CD14-positive monocyte (primary cell): ENCODE data around the gene GTF2F2. TPM values are rescaled to one million over a fixed set of nuclear protein-coding genes. Genes with fewer than 3 reads are reported as not detected.

ENCODE experiments used
- DNase-seq, 3 donors: peaks; one replicate each; pipeline ENCODE4 v3.0.0-alpha.2; 2011 to 2022
- H2AFZ ChIP-seq: 2 replicates; pipeline ENCODE4 v1.6.0; 2012; ENCODE audit warnings: mild to moderate bottlenecking, low read depth, low read length, inconsistent platforms; ENCODE audit not compliant: insufficient read depth, poor library complexity, severe bottlenecking
- H3K27ac ChIP-seq, 2 donors: 1 replicate in 1 of 2; 2 replicates in 1 of 2; pipeline ENCODE4 v1.5.1; 2012 to 2013; ENCODE audit warnings: low read length in 2 of 2, control low read depth in 1 of 2, inconsistent platforms in 1 of 2, low read depth in 1 of 2, mild to moderate bottlenecking in 1 of 2
- H3K27me3 ChIP-seq, 2 donors: one replicate each; pipeline versions ENCODE4 v1.6.0 to v1.6.1; 2011 to 2013; ENCODE audit warnings: low read length in 2 of 2; ENCODE audit not compliant: control insufficient read depth in 2 of 2, insufficient read depth in 2 of 2
- H3K36me3 ChIP-seq, 2 donors: replicated peaks in 1 of 2; 1 replicate in 1 of 2; 2 replicates in 1 of 2; pipeline versions ENCODE4 v1.5.1 to v1.6.1; 2012 to 2013; ENCODE audit warnings: low read length in 2 of 2, control low read depth in 1 of 2, inconsistent platforms in 1 of 2, mild to moderate bottlenecking in 1 of 2; ENCODE audit not compliant: insufficient read depth in 2 of 2, control insufficient read depth in 1 of 2
- H3K4me1 ChIP-seq, 2 donors: 1 replicate in 1 of 2; 2 replicates in 1 of 2; pipeline versions ENCODE4 v1.5.1 to v1.6.1; 2012 to 2013; ENCODE audit warnings: low read length in 2 of 2, control low read depth in 1 of 2, inconsistent platforms in 1 of 2, mild to moderate bottlenecking in 1 of 2, moderate library complexity in 1 of 2; ENCODE audit not compliant: insufficient read depth in 2 of 2, control insufficient read depth in 1 of 2
- H3K4me2 ChIP-seq: replicated peaks from 2 replicates; pipeline ENCODE3; 2012; ENCODE audit warnings: low read length, moderate library complexity, mild to moderate bottlenecking; ENCODE audit not compliant: poor library complexity, severe bottlenecking; ENCODE audit errors: extremely low read depth
- H3K4me3 ChIP-seq, 3 experiments: fragments of 200-600 bp in 1 of 3; sonication (generic) in 1 of 3; replicated peaks in 1 of 3; 1 replicate in 2 of 3; 2 replicates in 1 of 3; pipeline ENCODE4 v1.5.1; 2011 to 2013; ENCODE audit warnings: low read length in 3 of 3, mild to moderate bottlenecking in 3 of 3, control low read depth in 2 of 3, low read depth in 2 of 3, inconsistent platforms in 1 of 3, moderate library complexity in 1 of 3
- H3K79me2 ChIP-seq: 2 replicates; pipeline ENCODE4 v1.6.0; 2012; ENCODE audit warnings: mild to moderate bottlenecking, control low read depth, inconsistent platforms, low read length, moderate library complexity; ENCODE audit not compliant: insufficient read depth
- H3K9ac ChIP-seq: 2 replicates; pipeline ENCODE4 v1.6.0; 2017; ENCODE audit warnings: low read length, mild to moderate bottlenecking; ENCODE audit not compliant: insufficient read depth, poor library complexity, severe bottlenecking
- H3K9me3 ChIP-seq, 2 donors: replicated peaks in 1 of 2; 1 replicate in 1 of 2; 2 replicates in 1 of 2; pipeline versions ENCODE4 v1.5.1 to v1.6.1; 2012 to 2013; ENCODE audit warnings: low read length in 2 of 2, control low read depth in 1 of 2; ENCODE audit not compliant: control insufficient read depth in 1 of 2, insufficient read depth in 1 of 2
- H4K20me1 ChIP-seq: 2 replicates; pipeline ENCODE4 v1.6.0; 2012; ENCODE audit warnings: mild to moderate bottlenecking, low read length, control low read depth, moderate library complexity; ENCODE audit not compliant: insufficient read depth
- H3K27ac Mint-ChIP-seq, 7 donors: one replicate each; pipeline ENCODE4 v1.8.0; 2020; ENCODE audit warnings: mild to moderate bottlenecking in 7 of 7, mixed read lengths in 7 of 7, moderate library complexity in 6 of 7, inconsistent platforms in 2 of 7
- H3K27me3 Mint-ChIP-seq, 3 donors: one replicate each; pipeline ENCODE4 v1.8.0; 2021 to 2022; ENCODE audit warnings: low read depth in 3 of 3, mild to moderate bottlenecking in 3 of 3, mixed read lengths in 3 of 3, moderate library complexity in 3 of 3, inconsistent platforms in 1 of 3
- H3K36me3 Mint-ChIP-seq, 2 donors: one replicate each; pipeline ENCODE4 v1.8.0; 2020; ENCODE audit warnings: mixed read lengths in 2 of 2, inconsistent platforms in 1 of 2, mild to moderate bottlenecking in 1 of 2
- H3K4me1 Mint-ChIP-seq: one replicate; pipeline ENCODE4 v1.8.0; 2020; ENCODE audit warnings: mild to moderate bottlenecking, mixed read lengths
- H3K4me3 Mint-ChIP-seq, 2 donors: one replicate each; pipeline ENCODE4 v1.8.0; 2020; ENCODE audit warnings: mild to moderate bottlenecking in 2 of 2, mixed read lengths in 2 of 2, moderate library complexity in 1 of 2
- H3K9me3 Mint-ChIP-seq, 7 donors: one replicate each; pipeline ENCODE4 v1.8.0; 2020 to 2022; ENCODE audit warnings: mixed read lengths in 7 of 7, mild to moderate bottlenecking in 6 of 7, moderate library complexity in 6 of 7, inconsistent platforms in 2 of 7
- WGBS: methylation state at CpG from one replicate; pipeline ENCODE4 v1.1.5; 2013; ENCODE audit warnings: missing lambda C conversion rate; ENCODE audit not compliant: insufficient coverage; 5-methylcytosine and 5-hydroxymethylcytosine counted together
- intact Hi-C, 2 donors: fragments of 100-400 bp; cut with micrococcal nuclease; formaldehyde crosslinking; loops; one replicate each; pipeline versions ENCODE4 v1.15.0 to v1.15.1; 2023
- polyA plus RNA-seq, 3 donors: library from polyadenylated mRNA; depleted of rRNA in 1 of 3; unstranded in 2 of 3; stranded (reverse) in 1 of 3; fragments of 300-500 nt in 2 of 3; fragments of >200 nt in 1 of 3; fragmentation: Illumina TruSeq in 2 of 3; gene quantifications; 1 replicate in 2 of 3; 2 replicates in 1 of 3; pipeline ENCODE4 v1.2.3, GENCODE V29; 2012 to 2021
- TF ChIP-seq, protein P1 (sequence below): fragments of 200-600 bp; IDR thresholded peaks from one replicate; pipeline ENCODE4 v1.8.0; 2022; ENCODE audit warnings: antibody characterized with exemption, mild to moderate bottlenecking

The GTF2F2 gene
- polyA plus RNA-seq, 3 donors = 8.1 to 10.4 (median 8.5) TPM

DNA sequence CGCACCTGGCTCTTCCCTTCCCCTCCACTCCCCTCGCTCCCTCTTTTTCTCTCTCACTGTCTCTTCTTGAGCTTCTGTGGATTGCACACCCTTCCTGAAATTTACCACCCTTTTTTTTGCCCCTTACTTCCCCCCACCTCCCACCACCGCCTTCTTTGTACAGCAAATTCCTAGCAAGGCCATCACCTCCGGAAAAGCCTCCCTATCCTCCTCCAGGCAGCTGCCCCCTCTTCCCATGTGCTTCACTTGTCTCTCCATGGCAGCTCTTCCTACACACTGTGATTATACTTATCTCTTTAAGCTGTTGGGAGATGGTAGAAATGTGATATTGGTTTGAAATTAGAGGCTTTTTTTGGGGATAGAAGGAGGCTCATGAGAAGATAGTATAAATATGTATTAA is 108.9 kb downstream of the GTF2F2 start:
- Histone ChIP-seq H3K9me3 (no peaks in the 10 kb centered on the region), H3K36me3 (no peaks in the 10 kb centered on the region), H3K27me3 (no peaks in the 10 kb centered on the region), H3K4me3 (no peak overlapping the region), H3K9ac (no peak overlapping the region), H2AFZ (no peak overlapping the region), H3K4me1 (peaks cover 0 to 2% of the 10 kb centered on the region in 2 donors), H3K4me2 (no peak overlapping the region), H4K20me1 (peaks cover 5% of the 10 kb centered on the region), H3K79me2 (no peaks in the 10 kb centered on the region), H3K27ac (no peak overlapping the region)
- H3K27me3 Mint-ChIP-seq = no peaks in the 10 kb centered on the region
- no peaks in the 10 kb centered on the region for H3K9me3 Mint-ChIP-seq
- H3K27ac Mint-ChIP-seq = peak overlapping the region in 1 of 7 donors; percentile 35
- DNase-seq = no peak
- intact Hi-C loops = no loop called here
- 94% methylated on average over 3 of the region's 4 CpGs for WGBS
- no peak overlapping the region for H3K4me3 Mint-ChIP-seq
- TF ChIP-seq, protein P1, sequence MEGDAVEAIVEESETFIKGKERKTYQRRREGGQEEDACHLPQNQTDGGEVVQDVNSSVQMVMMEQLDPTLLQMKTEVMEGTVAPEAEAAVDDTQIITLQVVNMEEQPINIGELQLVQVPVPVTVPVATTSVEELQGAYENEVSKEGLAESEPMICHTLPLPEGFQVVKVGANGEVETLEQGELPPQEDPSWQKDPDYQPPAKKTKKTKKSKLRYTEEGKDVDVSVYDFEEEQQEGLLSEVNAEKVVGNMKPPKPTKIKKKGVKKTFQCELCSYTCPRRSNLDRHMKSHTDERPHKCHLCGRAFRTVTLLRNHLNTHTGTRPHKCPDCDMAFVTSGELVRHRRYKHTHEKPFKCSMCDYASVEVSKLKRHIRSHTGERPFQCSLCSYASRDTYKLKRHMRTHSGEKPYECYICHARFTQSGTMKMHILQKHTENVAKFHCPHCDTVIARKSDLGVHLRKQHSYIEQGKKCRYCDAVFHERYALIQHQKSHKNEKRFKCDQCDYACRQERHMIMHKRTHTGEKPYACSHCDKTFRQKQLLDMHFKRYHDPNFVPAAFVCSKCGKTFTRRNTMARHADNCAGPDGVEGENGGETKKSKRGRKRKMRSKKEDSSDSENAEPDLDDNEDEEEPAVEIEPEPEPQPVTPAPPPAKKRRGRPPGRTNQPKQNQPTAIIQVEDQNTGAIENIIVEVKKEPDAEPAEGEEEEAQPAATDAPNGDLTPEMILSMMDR = no peak
- H3K36me3 Mint-ChIP-seq = peaks cover 6 to 14% of the 10 kb centered on the region in 2 donors
- H3K4me1 Mint-ChIP-seq = peaks cover 8% of the 10 kb centered on the region

DNA sequence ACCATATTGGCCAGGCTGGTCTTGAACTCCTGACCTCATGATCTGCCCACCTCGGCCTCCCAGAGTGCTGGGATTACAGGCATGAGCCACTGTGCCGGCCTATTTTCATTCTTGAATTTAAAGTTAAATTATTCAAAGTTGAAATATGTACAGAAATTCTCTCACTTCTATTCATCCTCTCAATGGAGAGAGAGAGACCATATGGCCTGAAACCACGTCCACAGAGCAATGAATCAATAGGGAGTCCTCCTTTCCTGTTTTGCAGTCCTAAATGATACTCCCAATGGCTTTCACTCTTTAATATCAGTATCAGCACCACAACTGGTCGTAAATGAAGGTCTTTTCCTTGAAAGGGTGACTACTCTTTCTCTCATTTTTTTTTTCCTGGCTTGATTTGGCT is 111.0 kb downstream of the GTF2F2 start:
- Histone ChIP-seq H3K27me3 (no peaks in the 10 kb centered on the region), H3K4me3 (no peak overlapping the region), H4K20me1 (peaks cover 4% of the 10 kb centered on the region), H3K27ac (no peak overlapping the region), H2AFZ (no peak overlapping the region), H3K79me2 (no peaks in the 10 kb centered on the region), H3K36me3 (peaks cover 0 to 2% of the 10 kb centered on the region in 2 donors), H3K9me3 (no peaks in the 10 kb centered on the region), H3K4me1 (no peaks in the 10 kb centered on the region), H3K9ac (no peak overlapping the region), H3K4me2 (no peak overlapping the region)
- H3K9me3 Mint-ChIP-seq = no peaks in the 10 kb centered on the region
- H3K4me3 Mint-ChIP-seq = no peak overlapping the region
- H3K27ac Mint-ChIP-seq = no peak overlapping the region
- TF ChIP-seq, protein P1 = no peak
- DNase-seq = no peak
- peaks cover 0 to 2% (median 2%) of the 10 kb centered on the region in 3 donors for H3K27me3 Mint-ChIP-seq
- H3K36me3 Mint-ChIP-seq = peaks cover 6 to 13% of the 10 kb centered on the region in 2 donors
- 100% methylated on average over 1 of the region's 4 CpGs for WGBS
- intact Hi-C loops = no loop called here
- peaks cover 2% of the 10 kb centered on the region for H3K4me1 Mint-ChIP-seq
